ENCODE data around the gene ARHGEF2. TPM values are rescaled to one million over a fixed set of nuclear protein-coding genes. Genes with fewer than 3 reads are reported as not detected.

The ARHGEF2 gene
- total and polyA plus RNA-seq, 2 of the 13 experiments (the other 11 are each of a cell fraction or from before 2014, with no cell fraction given), result 16.1 to 32.1 TPM

DNA sequence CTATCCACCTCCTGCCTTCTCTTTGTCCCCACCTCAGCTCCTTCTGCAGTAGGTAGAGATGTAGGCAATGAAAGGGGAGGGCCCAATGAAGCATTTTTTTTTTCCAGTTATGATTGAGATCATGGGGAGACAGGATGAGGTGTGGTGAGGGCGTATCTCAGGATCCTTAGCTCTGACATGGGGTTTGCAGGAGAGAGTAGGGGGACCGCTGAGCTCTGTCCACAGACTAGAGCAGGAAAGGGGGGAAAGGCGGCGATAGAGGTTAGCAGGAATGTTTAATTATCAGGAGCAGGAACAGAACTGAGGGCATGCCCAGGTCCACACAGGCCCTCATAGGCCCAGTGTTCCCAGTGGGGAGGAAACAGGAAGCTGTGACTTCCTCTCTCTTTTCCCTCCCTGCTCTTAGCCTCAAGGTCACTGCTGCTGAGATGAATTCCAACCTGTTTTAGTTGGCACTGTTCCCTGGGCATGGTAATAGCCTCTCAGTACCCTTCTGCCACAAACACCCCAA lies 37.8 kb downstream of the ARHGEF2 start (continued):
- TF ChIP-seq, protein P1, sequence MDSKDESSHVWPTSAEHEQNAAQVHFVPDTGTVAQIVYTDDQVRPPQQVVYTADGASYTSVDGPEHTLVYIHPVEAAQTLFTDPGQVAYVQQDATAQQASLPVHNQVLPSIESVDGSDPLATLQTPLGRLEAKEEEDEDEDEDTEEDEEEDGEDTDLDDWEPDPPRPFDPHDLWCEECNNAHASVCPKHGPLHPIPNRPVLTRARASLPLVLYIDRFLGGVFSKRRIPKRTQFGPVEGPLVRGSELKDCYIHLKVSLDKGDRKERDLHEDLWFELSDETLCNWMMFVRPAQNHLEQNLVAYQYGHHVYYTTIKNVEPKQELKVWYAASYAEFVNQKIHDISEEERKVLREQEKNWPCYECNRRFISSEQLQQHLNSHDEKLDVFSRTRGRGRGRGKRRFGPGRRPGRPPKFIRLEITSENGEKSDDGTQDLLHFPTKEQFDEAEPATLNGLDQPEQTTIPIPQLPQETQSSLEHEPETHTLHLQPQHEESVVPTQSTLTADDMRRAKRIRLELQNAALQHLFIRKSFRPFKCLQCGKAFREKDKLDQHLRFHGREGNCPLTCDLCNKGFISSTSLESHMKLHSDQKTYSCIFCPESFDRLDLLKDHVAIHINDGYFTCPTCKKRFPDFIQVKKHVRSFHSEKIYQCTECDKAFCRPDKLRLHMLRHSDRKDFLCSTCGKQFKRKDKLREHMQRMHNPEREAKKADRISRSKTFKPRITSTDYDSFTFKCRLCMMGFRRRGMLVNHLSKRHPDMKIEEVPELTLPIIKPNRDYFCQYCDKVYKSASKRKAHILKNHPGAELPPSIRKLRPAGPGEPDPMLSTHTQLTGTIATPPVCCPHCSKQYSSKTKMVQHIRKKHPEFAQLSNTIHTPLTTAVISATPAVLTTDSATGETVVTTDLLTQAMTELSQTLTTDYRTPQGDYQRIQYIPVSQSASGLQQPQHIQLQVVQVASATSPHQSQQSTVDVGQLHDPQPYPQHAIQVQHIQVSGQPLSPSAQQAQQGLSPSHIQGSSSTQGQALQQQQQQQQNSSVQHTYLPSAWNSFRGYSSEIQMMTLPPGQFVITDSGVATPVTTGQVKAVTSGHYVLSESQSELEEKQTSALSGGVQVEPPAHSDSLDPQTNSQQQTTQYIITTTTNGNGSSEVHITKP (CRISPR knock-in tag; IDR thresholded peaks at IDR 0.05; ENCODE audit: low read depth), result no peak; the same call in 1 of the 2 replicates
- TF ChIP-seq, protein P2, sequence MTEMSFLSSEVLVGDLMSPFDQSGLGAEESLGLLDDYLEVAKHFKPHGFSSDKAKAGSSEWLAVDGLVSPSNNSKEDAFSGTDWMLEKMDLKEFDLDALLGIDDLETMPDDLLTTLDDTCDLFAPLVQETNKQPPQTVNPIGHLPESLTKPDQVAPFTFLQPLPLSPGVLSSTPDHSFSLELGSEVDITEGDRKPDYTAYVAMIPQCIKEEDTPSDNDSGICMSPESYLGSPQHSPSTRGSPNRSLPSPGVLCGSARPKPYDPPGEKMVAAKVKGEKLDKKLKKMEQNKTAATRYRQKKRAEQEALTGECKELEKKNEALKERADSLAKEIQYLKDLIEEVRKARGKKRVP (CRISPR knock-in tag; IDR thresholded peaks at IDR 0.05), result no peak
- TF ChIP-seq, protein P3, sequence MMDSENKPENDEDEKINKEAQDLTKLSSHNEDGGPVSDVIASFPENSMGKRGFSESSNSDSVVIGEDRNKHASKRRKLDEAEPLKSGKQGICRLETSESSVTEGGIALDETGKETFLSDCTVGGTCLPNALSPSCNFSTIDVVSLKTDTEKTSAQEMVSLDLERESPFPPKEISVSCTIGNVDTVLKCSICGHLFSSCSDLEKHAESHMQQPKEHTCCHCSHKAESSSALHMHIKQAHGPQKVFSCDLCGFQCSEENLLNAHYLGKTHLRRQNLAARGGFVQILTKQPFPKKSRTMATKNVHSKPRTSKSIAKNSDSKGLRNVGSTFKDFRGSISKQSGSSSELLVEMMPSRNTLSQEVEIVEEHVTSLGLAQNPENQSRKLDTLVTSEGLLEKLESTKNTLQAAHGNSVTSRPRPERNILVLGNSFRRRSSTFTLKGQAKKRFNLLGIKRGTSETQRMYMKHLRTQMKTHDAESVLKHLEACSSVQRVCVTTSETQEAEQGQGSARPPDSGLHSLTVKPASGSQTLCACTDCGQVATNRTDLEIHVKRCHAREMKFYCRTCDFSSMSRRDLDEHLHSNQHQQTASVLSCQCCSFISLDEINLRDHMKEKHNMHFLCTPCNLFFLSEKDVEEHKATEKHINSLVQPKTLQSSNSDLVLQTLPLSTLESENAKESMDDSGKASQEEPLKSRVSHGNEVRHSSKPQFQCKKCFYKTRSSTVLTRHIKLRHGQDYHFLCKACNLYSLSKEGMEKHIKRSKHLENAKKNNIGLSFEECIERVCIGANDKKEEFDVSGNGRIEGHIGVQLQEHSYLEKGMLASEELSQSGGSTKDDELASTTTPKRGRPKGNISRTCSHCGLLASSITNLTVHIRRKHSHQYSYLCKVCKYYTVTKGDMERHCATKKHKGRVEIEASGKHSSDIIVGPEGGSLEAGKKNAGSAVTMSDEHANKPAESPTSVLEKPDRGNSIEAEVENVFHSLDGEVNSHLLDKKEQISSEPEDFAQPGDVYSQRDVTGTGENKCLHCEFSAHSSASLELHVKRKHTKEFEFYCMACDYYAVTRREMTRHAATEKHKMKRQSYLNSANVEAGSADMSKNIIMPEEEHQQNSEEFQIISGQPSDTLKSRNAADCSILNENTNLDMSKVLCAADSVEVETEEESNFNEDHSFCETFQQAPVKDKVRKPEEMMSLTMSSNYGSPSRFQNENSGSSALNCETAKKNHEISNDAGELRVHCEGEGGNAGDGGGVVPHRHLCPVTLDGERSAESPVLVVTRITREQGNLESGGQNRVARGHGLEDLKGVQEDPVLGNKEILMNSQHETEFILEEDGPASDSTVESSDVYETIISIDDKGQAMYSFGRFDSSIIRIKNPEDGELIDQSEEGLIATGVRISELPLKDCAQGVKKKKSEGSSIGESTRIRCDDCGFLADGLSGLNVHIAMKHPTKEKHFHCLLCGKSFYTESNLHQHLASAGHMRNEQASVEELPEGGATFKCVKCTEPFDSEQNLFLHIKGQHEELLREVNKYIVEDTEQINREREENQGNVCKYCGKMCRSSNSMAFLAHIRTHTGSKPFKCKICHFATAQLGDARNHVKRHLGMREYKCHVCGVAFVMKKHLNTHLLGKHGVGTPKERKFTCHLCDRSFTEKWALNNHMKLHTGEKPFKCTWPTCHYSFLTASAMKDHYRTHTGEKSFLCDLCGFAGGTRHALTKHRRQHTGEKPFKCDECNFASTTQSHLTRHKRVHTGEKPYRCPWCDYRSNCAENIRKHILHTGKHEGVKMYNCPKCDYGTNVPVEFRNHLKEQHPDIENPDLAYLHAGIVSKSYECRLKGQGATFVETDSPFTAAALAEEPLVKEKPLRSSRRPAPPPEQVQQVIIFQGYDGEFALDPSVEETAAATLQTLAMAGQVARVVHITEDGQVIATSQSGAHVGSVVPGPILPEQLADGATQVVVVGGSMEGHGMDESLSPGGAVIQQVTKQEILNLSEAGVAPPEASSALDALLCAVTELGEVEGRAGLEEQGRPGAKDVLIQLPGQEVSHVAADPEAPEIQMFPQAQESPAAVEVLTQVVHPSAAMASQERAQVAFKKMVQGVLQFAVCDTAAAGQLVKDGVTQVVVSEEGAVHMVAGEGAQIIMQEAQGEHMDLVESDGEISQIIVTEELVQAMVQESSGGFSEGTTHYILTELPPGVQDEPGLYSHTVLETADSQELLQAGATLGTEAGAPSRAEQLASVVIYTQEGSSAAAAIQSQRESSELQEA (CRISPR knock-in tag; IDR thresholded peaks at IDR 0.05; ENCODE audit: not compliant biosample characterization), result no peak
- TF ChIP-seq TARDBP (CRISPR knock-in tag; IDR thresholded peaks at IDR 0.05) (no peak; the same call in 1 of the 2 replicates), JUN (CRISPR knock-in tag; IDR thresholded peaks at IDR 0.05) (no peak), FLYWCH1 (CRISPR knock-in tag; IDR thresholded peaks at IDR 0.05) (no peak), ATF7 (IDR thresholded peaks at IDR 0.05) (no peak), ATF7 (CRISPR knock-in tag; IDR thresholded peaks at IDR 0.05) (no peak), FOXJ3 (CRISPR knock-in tag; IDR thresholded peaks at IDR 0.05; ENCODE audit: borderline replicate concordance) (no peak), ZNF672 (CRISPR knock-in tag; IDR thresholded peaks at IDR 0.05) (no peak), ZSCAN20 (CRISPR knock-in tag; IDR thresholded peaks at IDR 0.05; ENCODE audit: borderline replicate concordance) (no peak), CHD4 (IDR thresholded peaks at IDR 0.05; ENCODE audit: borderline replicate concordance, low read length) (no peak), MTA1 (CRISPR knock-in tag; IDR thresholded peaks at IDR 0.05; ENCODE audit: borderline replicate concordance) (no peak; the same call in 1 of the 2 replicates), SRF (IDR thresholded peaks at IDR 0.05; ENCODE audit: low read depth, low read length) (no peak), ETV6 (CRISPR knock-in tag; conservative IDR thresholded peaks at IDR 0.05) (no peak)
- TF ChIP-seq, protein P4, sequence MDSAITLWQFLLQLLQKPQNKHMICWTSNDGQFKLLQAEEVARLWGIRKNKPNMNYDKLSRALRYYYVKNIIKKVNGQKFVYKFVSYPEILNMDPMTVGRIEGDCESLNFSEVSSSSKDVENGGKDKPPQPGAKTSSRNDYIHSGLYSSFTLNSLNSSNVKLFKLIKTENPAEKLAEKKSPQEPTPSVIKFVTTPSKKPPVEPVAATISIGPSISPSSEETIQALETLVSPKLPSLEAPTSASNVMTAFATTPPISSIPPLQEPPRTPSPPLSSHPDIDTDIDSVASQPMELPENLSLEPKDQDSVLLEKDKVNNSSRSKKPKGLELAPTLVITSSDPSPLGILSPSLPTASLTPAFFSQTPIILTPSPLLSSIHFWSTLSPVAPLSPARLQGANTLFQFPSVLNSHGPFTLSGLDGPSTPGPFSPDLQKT (CRISPR knock-in tag; IDR thresholded peaks at IDR 0.05; ENCODE audit: borderline replicate concordance), result no peak

All from HepG2 (cell line).